ENCODE measurements around the gene NDUFB11.

GRCh38 chrX:47181301-47181700, 36.8 kb upstream of the NDUFB11 start:
- TF ChIP-seq, protein P1, sequence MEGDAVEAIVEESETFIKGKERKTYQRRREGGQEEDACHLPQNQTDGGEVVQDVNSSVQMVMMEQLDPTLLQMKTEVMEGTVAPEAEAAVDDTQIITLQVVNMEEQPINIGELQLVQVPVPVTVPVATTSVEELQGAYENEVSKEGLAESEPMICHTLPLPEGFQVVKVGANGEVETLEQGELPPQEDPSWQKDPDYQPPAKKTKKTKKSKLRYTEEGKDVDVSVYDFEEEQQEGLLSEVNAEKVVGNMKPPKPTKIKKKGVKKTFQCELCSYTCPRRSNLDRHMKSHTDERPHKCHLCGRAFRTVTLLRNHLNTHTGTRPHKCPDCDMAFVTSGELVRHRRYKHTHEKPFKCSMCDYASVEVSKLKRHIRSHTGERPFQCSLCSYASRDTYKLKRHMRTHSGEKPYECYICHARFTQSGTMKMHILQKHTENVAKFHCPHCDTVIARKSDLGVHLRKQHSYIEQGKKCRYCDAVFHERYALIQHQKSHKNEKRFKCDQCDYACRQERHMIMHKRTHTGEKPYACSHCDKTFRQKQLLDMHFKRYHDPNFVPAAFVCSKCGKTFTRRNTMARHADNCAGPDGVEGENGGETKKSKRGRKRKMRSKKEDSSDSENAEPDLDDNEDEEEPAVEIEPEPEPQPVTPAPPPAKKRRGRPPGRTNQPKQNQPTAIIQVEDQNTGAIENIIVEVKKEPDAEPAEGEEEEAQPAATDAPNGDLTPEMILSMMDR (IDR thresholded peaks at IDR 0.05; ENCODE audit: insufficient read depth, low read length) = no peak
- TF ChIP-seq GABPA (IDR thresholded peaks at IDR 0.05; ENCODE audit: low read depth) = no peak
- TF ChIP-seq POLR2AphosphoS5 (IDR thresholded peaks at IDR 0.05; ENCODE audit: low read depth) = no peak

Data from HL-60 (cell line).